ENCODE measurements around the gene DBNL.

DNA sequence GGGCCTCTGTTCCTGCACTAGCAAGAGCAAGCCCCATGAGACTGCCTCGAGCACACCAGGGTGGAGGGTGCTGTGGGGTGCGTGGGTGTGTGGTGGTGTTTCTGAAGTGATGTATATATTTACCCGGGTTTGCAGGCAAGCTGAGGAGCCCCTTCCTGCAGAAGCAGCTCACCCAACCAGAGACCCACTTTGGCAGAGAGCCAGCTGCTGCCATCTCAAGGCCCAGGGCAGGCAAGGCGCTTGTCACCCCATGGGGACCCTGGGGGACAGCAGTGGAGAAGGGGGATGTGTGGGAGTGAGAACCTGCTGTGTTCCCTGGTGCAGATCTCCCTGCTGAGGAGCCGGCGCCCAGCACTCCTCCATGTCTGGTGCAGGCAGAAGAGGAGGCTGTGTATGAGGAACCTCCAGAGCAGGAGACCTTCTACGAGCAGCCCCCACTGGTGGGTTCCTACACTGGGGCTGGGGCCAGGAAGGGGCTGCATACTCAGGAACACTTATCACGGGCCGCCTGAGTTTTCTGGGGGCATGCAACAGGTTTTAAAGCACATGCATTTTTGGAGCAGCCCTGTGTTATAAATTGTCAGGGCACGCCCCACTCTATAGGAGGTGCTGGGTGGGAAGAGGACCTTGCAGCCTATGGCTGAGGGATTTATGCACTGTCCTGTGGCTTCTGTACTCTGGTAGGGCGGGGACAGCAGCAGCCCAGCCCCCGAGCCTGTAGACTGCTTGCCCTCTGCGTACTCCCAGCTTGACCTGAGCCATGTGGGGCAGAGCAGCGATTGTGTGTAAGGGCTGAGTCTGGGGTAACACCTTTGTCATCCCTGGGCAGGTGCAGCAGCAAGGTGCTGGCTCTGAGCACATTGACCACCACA lies 15.0 kb downstream of the DBNL start:
- TF ChIP-seq, protein P1, sequence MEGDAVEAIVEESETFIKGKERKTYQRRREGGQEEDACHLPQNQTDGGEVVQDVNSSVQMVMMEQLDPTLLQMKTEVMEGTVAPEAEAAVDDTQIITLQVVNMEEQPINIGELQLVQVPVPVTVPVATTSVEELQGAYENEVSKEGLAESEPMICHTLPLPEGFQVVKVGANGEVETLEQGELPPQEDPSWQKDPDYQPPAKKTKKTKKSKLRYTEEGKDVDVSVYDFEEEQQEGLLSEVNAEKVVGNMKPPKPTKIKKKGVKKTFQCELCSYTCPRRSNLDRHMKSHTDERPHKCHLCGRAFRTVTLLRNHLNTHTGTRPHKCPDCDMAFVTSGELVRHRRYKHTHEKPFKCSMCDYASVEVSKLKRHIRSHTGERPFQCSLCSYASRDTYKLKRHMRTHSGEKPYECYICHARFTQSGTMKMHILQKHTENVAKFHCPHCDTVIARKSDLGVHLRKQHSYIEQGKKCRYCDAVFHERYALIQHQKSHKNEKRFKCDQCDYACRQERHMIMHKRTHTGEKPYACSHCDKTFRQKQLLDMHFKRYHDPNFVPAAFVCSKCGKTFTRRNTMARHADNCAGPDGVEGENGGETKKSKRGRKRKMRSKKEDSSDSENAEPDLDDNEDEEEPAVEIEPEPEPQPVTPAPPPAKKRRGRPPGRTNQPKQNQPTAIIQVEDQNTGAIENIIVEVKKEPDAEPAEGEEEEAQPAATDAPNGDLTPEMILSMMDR (IDR thresholded peaks at IDR 0.05): no peak
- TF ChIP-seq POLR2A (IDR thresholded peaks at IDR 0.05) (no peak), EP300 (IDR thresholded peaks at IDR 0.05) (no peak)
